ENCODE results near the gene COMT. TPM values are rescaled to one million over a fixed set of nuclear protein-coding genes. Genes with fewer than 3 reads are reported as not detected.

The COMT gene
- total and polyA plus RNA-seq, 2 donors from 2014 or later = 118 to 244 TPM

DNA sequence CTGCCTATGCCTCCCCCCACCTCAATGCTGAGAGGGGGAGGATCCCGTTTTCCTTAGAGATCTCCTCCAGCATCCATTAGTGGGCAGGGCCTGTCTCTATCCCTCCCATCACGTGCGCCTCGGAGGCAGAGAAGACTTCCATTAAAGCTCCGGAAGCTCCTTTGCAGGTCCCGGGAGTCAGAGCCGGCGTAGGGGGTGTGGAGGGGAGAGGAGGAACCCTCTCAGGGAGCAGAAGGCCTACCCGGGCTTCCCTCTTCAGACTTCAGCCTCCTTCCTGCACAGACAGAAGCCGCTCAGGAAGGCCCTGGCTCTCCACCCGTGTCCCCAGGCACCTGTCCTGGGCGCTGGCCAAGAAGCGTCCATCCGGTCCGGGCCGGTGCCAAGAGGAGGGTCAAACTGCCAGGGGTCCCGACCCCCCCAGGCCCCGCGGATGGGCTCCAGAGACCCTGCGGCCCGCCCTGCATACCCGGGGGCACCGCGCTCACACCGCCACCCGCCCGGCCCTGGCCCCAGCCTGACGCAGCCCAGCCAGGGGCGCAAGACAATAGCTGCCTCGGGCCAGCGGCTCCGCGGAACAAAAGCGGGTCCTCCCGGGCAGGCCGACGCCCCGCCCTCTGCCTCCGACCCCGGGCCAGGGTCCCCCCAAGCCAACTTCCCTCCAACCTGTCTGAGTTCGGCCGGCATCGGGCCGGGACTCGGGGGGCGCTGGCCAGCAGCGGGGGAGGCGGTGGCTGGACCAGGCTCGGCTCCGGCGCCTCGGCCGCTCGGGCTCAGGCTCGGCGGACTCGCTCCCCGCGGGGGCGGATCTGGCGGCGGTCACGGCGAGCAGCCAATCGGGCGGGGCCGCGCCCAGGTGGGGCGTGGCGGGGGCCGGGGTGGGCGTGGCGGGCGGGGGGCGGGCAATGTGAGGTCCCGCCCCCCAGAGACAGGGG lies 45.1 kb downstream of the COMT start:
- DNase-seq (peak; percentile 84 to 94 (median 91)), FAIRE-seq (no peak)
- peak overlapping the region in 1 of 2 donors; percentile 8 for H3K27ac ChIP-seq (ENCODE audit: low read depth in 2 of 2, low read length in 2 of 2)
- peak overlapping the region; percentile 10 to 49 (median 20) for H3K9ac ChIP-seq (ENCODE audit: low read length in 3 of 3)
- H3K4me1 ChIP-seq (ENCODE audit: control insufficient read depth in 2 of 3, insufficient read depth in 2 of 3, low read depth in 1 of 3, low read length in 3 of 3) = peaks cover 0 to 21% (median 0%) of the 10 kb centered on the region in 3 donors
- intact Hi-C loops (cut with DNase I) = no loop called here
- peak overlapping the region; percentile 28 to 56 (median 53) for H3K4me3 ChIP-seq (ENCODE audit: low read length in 3 of 3)
- H3K9me3 ChIP-seq (ENCODE audit: control insufficient read depth in 2 of 3, insufficient read depth in 1 of 3, low read length in 3 of 3) = no peaks in the 10 kb centered on the region
- H3K27me3 ChIP-seq (ENCODE audit: control insufficient read depth, insufficient read depth, low read length) = no peaks in the 10 kb centered on the region
- no peaks in the 10 kb centered on the region for H3K36me3 ChIP-seq (ENCODE audit: control insufficient read depth in 2 of 3, insufficient read depth in 3 of 3, low read length in 3 of 3)
- TF ChIP-seq, protein P1, sequence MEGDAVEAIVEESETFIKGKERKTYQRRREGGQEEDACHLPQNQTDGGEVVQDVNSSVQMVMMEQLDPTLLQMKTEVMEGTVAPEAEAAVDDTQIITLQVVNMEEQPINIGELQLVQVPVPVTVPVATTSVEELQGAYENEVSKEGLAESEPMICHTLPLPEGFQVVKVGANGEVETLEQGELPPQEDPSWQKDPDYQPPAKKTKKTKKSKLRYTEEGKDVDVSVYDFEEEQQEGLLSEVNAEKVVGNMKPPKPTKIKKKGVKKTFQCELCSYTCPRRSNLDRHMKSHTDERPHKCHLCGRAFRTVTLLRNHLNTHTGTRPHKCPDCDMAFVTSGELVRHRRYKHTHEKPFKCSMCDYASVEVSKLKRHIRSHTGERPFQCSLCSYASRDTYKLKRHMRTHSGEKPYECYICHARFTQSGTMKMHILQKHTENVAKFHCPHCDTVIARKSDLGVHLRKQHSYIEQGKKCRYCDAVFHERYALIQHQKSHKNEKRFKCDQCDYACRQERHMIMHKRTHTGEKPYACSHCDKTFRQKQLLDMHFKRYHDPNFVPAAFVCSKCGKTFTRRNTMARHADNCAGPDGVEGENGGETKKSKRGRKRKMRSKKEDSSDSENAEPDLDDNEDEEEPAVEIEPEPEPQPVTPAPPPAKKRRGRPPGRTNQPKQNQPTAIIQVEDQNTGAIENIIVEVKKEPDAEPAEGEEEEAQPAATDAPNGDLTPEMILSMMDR (IDR thresholded peaks at IDR 0.05; ENCODE audit: borderline replicate concordance, extremely low read depth, insufficient read depth) = no peak

DNA sequence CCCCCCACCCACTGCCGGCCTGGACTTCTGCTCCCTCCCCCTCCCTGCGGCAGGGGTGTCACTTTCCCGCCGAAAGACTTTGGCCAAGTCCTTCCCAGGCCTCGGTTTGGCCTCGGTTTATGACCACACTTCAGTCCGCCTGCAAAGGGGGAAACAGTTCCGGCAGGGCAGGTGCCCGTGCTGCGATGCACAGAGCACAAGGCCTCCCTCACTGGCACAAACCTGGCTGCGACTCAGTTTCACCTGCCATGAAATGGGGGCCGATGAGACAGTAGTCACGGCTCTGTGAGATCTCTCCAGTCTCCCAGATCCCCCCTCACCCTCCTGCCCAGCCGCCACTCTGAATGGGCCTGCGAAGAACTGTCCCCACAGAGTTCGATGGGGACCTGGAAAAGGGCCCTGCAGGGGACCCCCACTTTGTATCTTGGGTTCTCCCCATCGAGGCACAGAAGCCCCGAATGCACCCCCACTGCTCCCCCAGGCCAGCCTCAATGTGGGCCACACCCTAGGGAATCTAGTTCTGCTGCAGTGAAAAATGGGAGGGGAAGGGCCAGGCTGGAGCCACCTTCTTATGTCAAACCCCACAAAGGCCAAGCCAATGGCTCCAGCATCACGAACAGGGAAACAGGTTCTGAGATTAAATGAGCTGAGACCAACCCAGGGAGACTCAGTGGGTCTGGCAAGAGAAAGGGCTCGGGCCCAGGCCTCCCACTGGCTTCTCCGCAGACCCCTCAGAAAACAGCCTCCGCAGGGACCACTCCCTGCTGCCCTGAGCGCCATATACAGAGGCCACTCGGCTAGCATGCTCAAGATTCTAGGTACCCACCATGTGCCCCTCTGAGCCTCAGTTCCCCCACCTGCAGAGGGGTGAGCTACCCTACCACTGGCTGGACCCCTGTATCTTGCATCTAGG lies 46.1 kb downstream of the COMT start:
- FAIRE-seq (no peak), DNase-seq (peak in 1 of 5 donors; percentile 88)
- no peaks in the 10 kb centered on the region for H3K27me3 ChIP-seq (ENCODE audit: control insufficient read depth, insufficient read depth, low read length)
- H3K9me3 ChIP-seq (ENCODE audit: control insufficient read depth in 2 of 3, insufficient read depth in 1 of 3, low read length in 3 of 3) = no peaks in the 10 kb centered on the region
- no peak overlapping the region for H3K9ac ChIP-seq (ENCODE audit: low read length in 3 of 3)
- H3K4me1 ChIP-seq (ENCODE audit: control insufficient read depth in 2 of 3, insufficient read depth in 2 of 3, low read depth in 1 of 3, low read length in 3 of 3) = peaks cover 0 to 24% (median 0%) of the 10 kb centered on the region in 3 donors
- intact Hi-C loops (cut with DNase I) = no loop called here
- no peak overlapping the region for H3K4me3 ChIP-seq (ENCODE audit: low read length in 3 of 3)
- peak overlapping the region in 1 of 2 donors; percentile 24 for H3K27ac ChIP-seq (ENCODE audit: low read depth in 2 of 2, low read length in 2 of 2)
- H3K36me3 ChIP-seq (ENCODE audit: control insufficient read depth in 2 of 3, insufficient read depth in 3 of 3, low read length in 3 of 3) = no peaks in the 10 kb centered on the region
- TF ChIP-seq, protein P1 (IDR thresholded peaks at IDR 0.05; ENCODE audit: borderline replicate concordance, extremely low read depth, insufficient read depth) = no peak

DNA sequence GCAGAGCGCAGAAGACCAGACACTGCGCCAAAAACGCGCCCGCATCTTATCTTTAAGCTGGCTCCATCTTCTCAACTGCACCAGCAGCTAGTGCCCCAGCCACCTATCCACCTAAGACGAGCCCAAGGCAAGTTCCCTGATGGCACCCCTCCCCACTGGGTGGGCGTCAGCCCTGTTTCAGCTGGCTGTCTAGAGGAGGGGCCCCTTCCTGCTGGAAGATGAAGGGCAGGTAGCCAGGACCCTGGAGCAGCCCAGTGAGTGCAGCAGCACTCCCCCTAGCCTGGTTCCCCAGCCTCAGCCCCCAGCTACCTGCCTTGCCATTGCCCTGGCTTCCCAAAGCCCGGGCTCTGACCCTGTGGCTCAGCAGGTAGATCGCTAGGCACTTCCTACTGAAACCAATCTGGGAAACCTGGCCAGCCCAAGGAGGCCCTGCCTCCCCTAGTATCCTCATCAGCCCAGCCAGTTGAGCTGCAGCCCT lies 46.8 kb downstream of the COMT start:
- no peaks in the 10 kb centered on the region for H3K27me3 ChIP-seq (ENCODE audit: control insufficient read depth, insufficient read depth, low read length)
- TF ChIP-seq, protein P1 (IDR thresholded peaks at IDR 0.05; ENCODE audit: borderline replicate concordance, extremely low read depth, insufficient read depth) = no peak
- H3K36me3 ChIP-seq (ENCODE audit: control insufficient read depth in 2 of 3, insufficient read depth in 3 of 3, low read length in 3 of 3) = no peaks in the 10 kb centered on the region
- peaks cover 0 to 25% (median 0%) of the 10 kb centered on the region in 3 donors for H3K4me1 ChIP-seq (ENCODE audit: control insufficient read depth in 2 of 3, insufficient read depth in 2 of 3, low read depth in 1 of 3, low read length in 3 of 3)
- H3K4me3 ChIP-seq (ENCODE audit: low read length in 3 of 3) = no peak overlapping the region
- DNase-seq = peak in 1 of 5 donors; percentile 71
- no peaks in the 10 kb centered on the region for H3K9me3 ChIP-seq (ENCODE audit: control insufficient read depth in 2 of 3, insufficient read depth in 1 of 3, low read length in 3 of 3)
- intact Hi-C loops (cut with DNase I) = no loop called here
- H3K9ac ChIP-seq (ENCODE audit: low read length in 3 of 3) = no peak overlapping the region
- no peak for FAIRE-seq
- peak overlapping the region in 1 of 2 donors; percentile 43 for H3K27ac ChIP-seq (ENCODE audit: low read depth in 2 of 2, low read length in 2 of 2)
